Hepatocyte (in vitro differentiated cells): ENCODE results near the gene CDK19. TPM values are rescaled to one million over a fixed set of nuclear protein-coding genes. Genes with fewer than 3 reads are reported as not detected.
"Not testable (repeated sequence)": the region's sequence is repeated elsewhere in the genome, so short reads cannot be mapped to it uniquely, and the experiment has no call there.

ENCODE experiments used
- DNase-seq: peaks from one replicate; pipeline ENCODE4 v3.0.0-alpha.2; 2016; ENCODE audit warnings: low spot score
- H2AFZ ChIP-seq: fragments of 200-600 bp; sonication (generic); 2 replicates; pipeline ENCODE4 v1.6.0; 2016; ENCODE audit warnings: antibody characterized with exemption, mild to moderate bottlenecking
- H3K27ac ChIP-seq: fragments of 200-600 bp; sonication (generic); 2 replicates; pipeline ENCODE4 v1.5.1; 2016; ENCODE audit warnings: mild to moderate bottlenecking
- H3K27me3 ChIP-seq: fragments of 200-600 bp; sonication (generic); 2 replicates; pipeline ENCODE4 v1.6.1; 2016
- H3K36me3 ChIP-seq: fragments of 200-600 bp; sonication (generic); replicated peaks from 2 replicates; pipeline ENCODE4 v1.5.1; 2016; ENCODE audit warnings: low read depth; ENCODE audit not compliant: insufficient read depth
- H3K4me1 ChIP-seq: fragments of 200-600 bp; sonication (generic); 2 replicates; pipeline ENCODE4 v1.5.1; 2016; ENCODE audit warnings: mild to moderate bottlenecking, moderate library complexity; ENCODE audit not compliant: insufficient read depth
- H3K4me2 ChIP-seq: fragments of 200-600 bp; sonication (generic); 2 replicates; pipeline ENCODE4 v1.6.0; 2016
- H3K4me3 ChIP-seq: fragments of 200-600 bp; sonication (generic); 2 replicates; pipeline ENCODE4 v1.5.1; 2016; ENCODE audit warnings: mild to moderate bottlenecking
- H3K79me2 ChIP-seq: fragments of 200-600 bp; sonication (generic); 2 replicates; pipeline ENCODE4 v1.6.0; 2017; ENCODE audit warnings: mild to moderate bottlenecking
- H3K9me2 ChIP-seq: fragments of 200-600 bp; sonication (generic); replicated peaks from 2 replicates; pipeline ENCODE4 v1.6.0; 2017; ENCODE audit warnings: mild to moderate bottlenecking; ENCODE audit not compliant: insufficient read depth
- H3K9me3 ChIP-seq: fragments of 200-600 bp; sonication (generic); 2 replicates; pipeline ENCODE4 v1.5.1; 2016; ENCODE audit warnings: low read depth, mild to moderate bottlenecking
- H4K20me1 ChIP-seq: fragments of 200-600 bp; sonication (generic); 2 replicates; pipeline ENCODE4 v1.6.0; 2016; ENCODE audit warnings: mild to moderate bottlenecking; ENCODE audit not compliant: insufficient read depth, poor library complexity, severe bottlenecking
- CTCF ChIP-seq: fragments of 200-600 bp; sonication (generic); IDR thresholded peaks from 2 replicates; pipeline ENCODE4 v1.5.1; 2016; ENCODE audit warnings: antibody characterized with exemption, mild to moderate bottlenecking; ENCODE audit not compliant: poor library complexity
- EZH2 ChIP-seq: fragments of 200-600 bp; sonication (generic); IDR thresholded peaks from 2 replicates; pipeline ENCODE4 v1.6.1; 2016; ENCODE audit warnings: antibody characterized with exemption, mild to moderate bottlenecking, borderline replicate concordance
- EZH2phosphoT487 ChIP-seq: fragments of 200-600 bp; sonication (generic); IDR thresholded peaks from one replicate; pipeline ENCODE4 v1.6.1; 2018; ENCODE audit warnings: antibody characterized with exemption, mild to moderate bottlenecking, low read depth, moderate library complexity; ENCODE audit not compliant: unreplicated experiment, severe bottlenecking
- WGBS: methylation state at CpG from one replicate; pipeline ENCODE4 v1.1.6; 2016; ENCODE audit warnings: low lambda C conversion rate; ENCODE audit errors: missing lambda C conversion rate; 5-methylcytosine and 5-hydroxymethylcytosine counted together
- polyA plus RNA-seq: library from polyadenylated mRNA; unstranded; fragments of >200 nt; fragmentation: Nextera tagmentation; extraction: Ambion mirVana; gene quantifications from 2 replicates; pipeline ENCODE4 v1.2.1, GENCODE V29; 2016
- total RNA-seq: library from RNA; depleted of rRNA; stranded (reverse); fragments of >200 nt; gene quantifications from 2 replicates; pipeline ENCODE4 v1.2.3, GENCODE V29; 2014

CDK19 gene
- total and polyA plus RNA-seq, 2 experiments from 2014 or later: 7.3 to 18.6 TPM

- H3K4me2 ChIP-seq: no peak overlapping the region
- TF ChIP-seq CTCF (no peak), EZH2phosphoT487 (no peak), EZH2 (no peak)
- WGBS: 93% methylated on average over 4 of the region's 4 CpGs
Observed at GRCh38 chr6:110757926-110758325, 57.3 kb downstream of the CDK19 start.

GRCh38 chr6:110756817-110757216 is 58.5 kb downstream of the CDK19 start:
- H3K79me2 ChIP-seq: peaks cover 38% of the 10 kb centered on the region
- WGBS: 79% methylated on average over 2 of the region's 2 CpGs
- H3K36me3 ChIP-seq: no peaks in the 10 kb centered on the region
- H4K20me1 ChIP-seq: no peaks in the 10 kb centered on the region
- peaks cover 11% of the 10 kb centered on the region for H3K4me1 ChIP-seq
- no peak overlapping the region for H3K27ac ChIP-seq
- H2AFZ ChIP-seq: no peak overlapping the region
- H3K4me2 ChIP-seq: no peak overlapping the region
- no peaks in the 10 kb centered on the region for H3K27me3 ChIP-seq
- H3K9me2 ChIP-seq: no peaks in the 10 kb centered on the region
- DNase-seq: no peak
- TF ChIP-seq EZH2 (no peak), EZH2phosphoT487 (no peak), CTCF (no peak)
- H3K9me3 ChIP-seq: no peaks in the 10 kb centered on the region
- H3K4me3 ChIP-seq: no peak overlapping the region

More at GRCh38 chr6:110757926-110758325, 57.3 kb downstream of the CDK19 start:
- H3K4me3 ChIP-seq: no peak overlapping the region
- DNase-seq: no peak
- H4K20me1 ChIP-seq: no peaks in the 10 kb centered on the region
- H3K36me3 ChIP-seq: no peaks in the 10 kb centered on the region
- H3K9me3 ChIP-seq: no peaks in the 10 kb centered on the region
- no peak overlapping the region for H2AFZ ChIP-seq
- no peaks in the 10 kb centered on the region for H3K9me2 ChIP-seq
- H3K4me1 ChIP-seq: peaks cover 11% of the 10 kb centered on the region
- H3K27ac ChIP-seq: no peak overlapping the region
- no peaks in the 10 kb centered on the region for H3K27me3 ChIP-seq
- peaks cover 31% of the 10 kb centered on the region for H3K79me2 ChIP-seq

- H3K9me2 ChIP-seq: no peaks in the 10 kb centered on the region
- H3K4me2 ChIP-seq: peak overlapping the region; percentile 63
- peaks cover 11% of the 10 kb centered on the region for H3K4me1 ChIP-seq
- WGBS: 39% methylated on average over 3 of the region's 3 CpGs
- peak overlapping the region; percentile 62 for H3K27ac ChIP-seq
- no peak overlapping the region for H3K4me3 ChIP-seq
- H4K20me1 ChIP-seq: no peaks in the 10 kb centered on the region
- no peaks in the 10 kb centered on the region for H3K36me3 ChIP-seq
- no peak overlapping the region for H2AFZ ChIP-seq
- DNase-seq: peak; percentile 31
- TF ChIP-seq EZH2: no peak
- TF ChIP-seq EZH2phosphoT487: no peak
- no peak for TF ChIP-seq CTCF
- no peaks in the 10 kb centered on the region for H3K9me3 ChIP-seq
- peaks cover 44% of the 10 kb centered on the region for H3K79me2 ChIP-seq
- no peaks in the 10 kb centered on the region for H3K27me3 ChIP-seq
Observed at GRCh38 chr6:110755411-110755834, 59.8 kb downstream of the CDK19 start.

- H4K20me1 ChIP-seq, H3K27me3 ChIP-seq, H3K9me2 ChIP-seq, H2AFZ ChIP-seq, H3K4me3 ChIP-seq, H3K36me3 ChIP-seq, H3K9me3 ChIP-seq, DNase-seq: not testable (repeated sequence)
- peak overlapping the region; percentile 2 for H3K4me2 ChIP-seq
- WGBS: 74% methylated on average over 9 of the region's 9 CpGs
- H3K79me2 ChIP-seq: peaks cover 48% of the 10 kb centered on the region
- peaks cover 11% of the 10 kb centered on the region for H3K4me1 ChIP-seq
- peak overlapping the region; percentile 62 for H3K27ac ChIP-seq
Observed at GRCh38 chr6:110753936-110754668, 61.2 kb downstream of the CDK19 start.
